Sigmoid colon (tissue), 4 donors: ENCODE data around the gene PTPRD.

Experiments
- CTCF ChIP-seq, 4 experiments: fragments of 450-650 bp in 3 of 4; fragments of 200-600 bp in 1 of 4; IDR thresholded peaks; one replicate each; pipeline ENCODE4 v1.5.1; 2016 to 2019; ENCODE audit warnings: antibody characterized with exemption in 4 of 4, mild to moderate bottlenecking in 3 of 4, moderate library complexity in 2 of 4
- POLR2A ChIP-seq, 2 donors: fragments of 450-650 bp; IDR thresholded peaks; one replicate each; pipeline ENCODE4 v1.6.1; 2016; ENCODE audit warnings: antibody characterized with exemption in 2 of 2, mild to moderate bottlenecking in 2 of 2, moderate library complexity in 2 of 2
- POLR2AphosphoS5 ChIP-seq, 4 donors: sonication (generic); formaldehyde crosslinking; IDR thresholded peaks; one replicate each; pipeline ENCODE4 v1.6.1; 2017; ENCODE audit warnings: antibody characterized with exemption in 4 of 4

- TF ChIP-seq CTCF (IDR thresholded peaks at IDR 0.05) (no peak), POLR2A (IDR thresholded peaks at IDR 0.05) (no peak), POLR2AphosphoS5 (IDR thresholded peaks at IDR 0.05) (no peak)
These were observed 1929.3 kb downstream of the PTPRD start for GRCh38 chr9:8683496-8683895.
